NT2/D1 (cell line): ENCODE data around the gene SLC35G3.

ENCODE experiments used
- YY1 ChIP-seq: IDR thresholded peaks from 2 replicates; pipeline ENCODE4 v1.6.1; 2011; ENCODE audit not compliant: insufficient read length, insufficient read depth
- ZNF274 ChIP-seq: IDR thresholded peaks from 2 replicates; pipeline ENCODE4 v1.6.1; 2011; ENCODE audit warnings: mild to moderate bottlenecking, low read depth, low read length

GRCh38 chr17:35148144-35148543 lies 46.0 kb downstream of the SLC35G3 start:
- no peak for TF ChIP-seq ZNF274
- no peak for TF ChIP-seq YY1
